Gastrocnemius medialis (tissue), 4 donors: ENCODE results near the gene PPIP5K2.

Experiments used
- CTCF ChIP-seq, 5 experiments: fragments of 450-650 bp in 3 of 5; fragments of 200-600 bp in 2 of 5; sonication (generic) in 2 of 5; IDR thresholded peaks in 4 of 5; conservative IDR thresholded peaks in 1 of 5; 1 replicate in 4 of 5; 2 replicates in 1 of 5; pipeline ENCODE4 v1.5.1; 2016 to 2019; ENCODE audit warnings: antibody characterized with exemption in 5 of 5, mild to moderate bottlenecking in 3 of 5, moderate library complexity in 3 of 5
- POLR2A ChIP-seq, 2 donors: fragments of 450-650 bp; IDR thresholded peaks; one replicate each; pipeline ENCODE4 v1.6.1; 2017; ENCODE audit warnings: antibody characterized with exemption in 2 of 2, mild to moderate bottlenecking in 2 of 2, moderate library complexity in 2 of 2

DNA sequence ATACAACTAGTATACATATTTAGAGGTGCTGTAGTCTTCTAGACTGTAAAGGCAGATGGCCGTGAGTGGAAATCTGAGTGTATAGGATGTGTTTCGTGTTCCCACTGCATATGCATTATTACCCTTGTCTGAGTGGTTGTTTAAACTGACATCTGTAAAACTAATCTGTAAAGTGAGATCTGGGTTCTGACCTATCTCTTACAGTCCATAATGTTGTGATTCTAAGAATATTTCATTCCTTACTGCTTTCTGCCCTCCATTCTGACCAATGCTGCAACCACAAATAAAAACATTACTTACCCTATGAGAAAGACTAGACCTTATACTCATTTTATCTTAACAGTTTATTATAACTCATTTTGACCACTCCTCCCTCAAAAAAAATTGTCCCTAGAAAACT lies 90.9 kb downstream of the PPIP5K2 start:
- TF ChIP-seq POLR2A (IDR thresholded peaks at IDR 0.05) (no peak), CTCF (IDR thresholded peaks at IDR 0.05 in 4 of 5, conservative IDR thresholded peaks at IDR 0.05 in 1 of 5) (no peak)
